GM19372 (cell line): Measurements from ENCODE around the gene TMEM107.

Source experiments
- ATAC-seq: cut with Tn5 transposase; IDR thresholded peaks from one replicate; pipeline ENCODE4 v1.9.1; 2021; ENCODE audit warnings: mild to moderate bottlenecking, low read depth, moderate library complexity; ENCODE audit not compliant: unreplicated experiment

Gene TMEM107

GRCh38 chr17:8151641-8152111 lies 24.5 kb downstream of the TMEM107 start:
- no peak for ATAC-seq

GRCh38 chr17:8151120-8151640 lies 25.0 kb downstream of the TMEM107 start:
- peak; percentile 57 for ATAC-seq

- ATAC-seq: no peak
Measured at GRCh38 chr17:8150194-8151119, 25.7 kb downstream of the TMEM107 start.

DNA sequence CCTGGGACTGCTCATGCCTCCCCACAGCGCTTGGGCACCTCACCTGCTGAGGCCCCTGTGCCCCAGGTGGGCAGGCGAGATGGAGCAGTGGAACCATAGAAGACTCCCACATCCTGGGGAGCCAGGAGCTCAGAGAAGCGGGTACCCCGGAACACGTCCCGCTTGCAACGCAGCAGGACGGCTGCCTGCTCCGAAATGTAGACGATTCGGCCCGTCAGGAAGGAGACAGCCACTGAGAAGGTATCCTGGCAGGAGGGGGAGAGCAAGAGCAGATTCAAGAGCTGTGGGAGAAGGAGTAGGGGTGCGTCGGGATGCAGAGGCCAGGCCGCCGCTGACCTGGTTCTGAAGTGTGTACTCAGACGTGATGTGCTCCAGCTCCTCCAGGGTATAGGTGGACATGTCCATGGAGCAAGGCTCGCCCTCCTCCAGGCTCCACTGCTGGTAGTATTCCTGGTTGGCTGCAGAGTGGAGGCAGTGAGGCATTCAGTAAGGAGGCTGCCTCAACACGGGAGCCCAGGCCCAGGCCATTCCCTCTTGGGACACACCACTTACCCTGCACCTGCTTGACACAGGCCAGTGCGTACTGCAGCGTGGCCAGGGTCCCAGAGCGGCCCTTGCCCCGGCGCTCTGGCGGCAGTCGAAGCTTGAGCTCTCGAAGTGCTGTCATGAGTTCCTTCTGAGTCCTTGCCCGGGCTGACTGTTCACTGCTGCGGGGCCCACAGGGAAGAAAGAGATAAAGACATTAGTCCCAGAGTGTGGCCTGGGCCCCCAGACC lies 26.6 kb downstream of the TMEM107 start:
- ATAC-seq: no peak

GRCh38 chr17:8148560-8148959 lies 27.6 kb downstream of the TMEM107 start:
- ATAC-seq: no peak

- no peak for ATAC-seq
Measured at GRCh38 chr17:8147805-8148404, 28.3 kb downstream of the TMEM107 start.

- ATAC-seq: no peak
Measured at GRCh38 chr17:8147141-8147804, 28.9 kb downstream of the TMEM107 start.

- no peak for ATAC-seq
Measured at GRCh38 chr17:8146381-8147140, 29.6 kb downstream of the TMEM107 start.

- ATAC-seq: no peak
Measured at GRCh38 chr17:8145811-8146210, 30.4 kb downstream of the TMEM107 start.

- ATAC-seq: no peak
Measured at GRCh38 chr17:8144401-8145231, 31.6 kb downstream of the TMEM107 start.

DNA sequence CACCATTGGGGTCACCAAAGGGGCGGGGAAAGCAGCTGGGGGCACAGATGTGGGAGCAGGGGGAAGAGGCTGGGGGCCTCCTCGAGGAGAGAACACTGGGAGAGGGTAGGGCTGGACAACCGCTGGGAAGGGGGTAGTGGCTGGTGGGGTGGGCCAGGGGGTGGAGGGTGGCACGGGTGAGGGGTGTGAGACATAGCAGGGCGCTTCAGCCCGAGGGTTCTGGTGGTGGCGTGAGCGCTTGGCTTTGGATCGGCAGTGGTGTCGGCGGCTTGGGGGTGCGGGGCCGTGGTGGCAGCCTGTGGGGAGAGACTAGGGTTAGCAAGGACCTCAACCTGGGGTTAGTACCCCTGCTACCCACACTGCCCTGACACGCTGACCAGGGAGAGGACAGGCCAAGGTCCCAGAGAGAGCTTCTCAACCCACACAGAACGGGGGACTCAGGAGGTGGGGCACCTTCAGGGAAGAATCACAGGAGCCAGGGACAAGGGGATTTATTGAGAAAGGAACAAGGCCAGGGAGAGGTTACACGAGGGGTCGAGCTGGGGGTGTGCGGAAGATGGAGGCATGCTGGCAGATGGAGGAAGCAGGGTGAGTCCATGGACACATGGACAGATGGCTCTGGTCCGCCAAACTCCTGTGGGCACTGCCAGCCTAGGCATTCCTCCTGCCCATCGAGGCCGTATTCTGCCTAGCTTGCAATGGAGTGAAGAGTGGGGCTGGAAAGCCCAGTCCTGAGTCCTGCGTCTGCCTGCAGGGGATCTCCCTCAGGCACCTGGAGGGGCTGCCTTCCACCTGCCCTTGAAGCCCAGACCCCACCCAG lies 32.4 kb downstream of the TMEM107 start:
- no peak for ATAC-seq

DNA sequence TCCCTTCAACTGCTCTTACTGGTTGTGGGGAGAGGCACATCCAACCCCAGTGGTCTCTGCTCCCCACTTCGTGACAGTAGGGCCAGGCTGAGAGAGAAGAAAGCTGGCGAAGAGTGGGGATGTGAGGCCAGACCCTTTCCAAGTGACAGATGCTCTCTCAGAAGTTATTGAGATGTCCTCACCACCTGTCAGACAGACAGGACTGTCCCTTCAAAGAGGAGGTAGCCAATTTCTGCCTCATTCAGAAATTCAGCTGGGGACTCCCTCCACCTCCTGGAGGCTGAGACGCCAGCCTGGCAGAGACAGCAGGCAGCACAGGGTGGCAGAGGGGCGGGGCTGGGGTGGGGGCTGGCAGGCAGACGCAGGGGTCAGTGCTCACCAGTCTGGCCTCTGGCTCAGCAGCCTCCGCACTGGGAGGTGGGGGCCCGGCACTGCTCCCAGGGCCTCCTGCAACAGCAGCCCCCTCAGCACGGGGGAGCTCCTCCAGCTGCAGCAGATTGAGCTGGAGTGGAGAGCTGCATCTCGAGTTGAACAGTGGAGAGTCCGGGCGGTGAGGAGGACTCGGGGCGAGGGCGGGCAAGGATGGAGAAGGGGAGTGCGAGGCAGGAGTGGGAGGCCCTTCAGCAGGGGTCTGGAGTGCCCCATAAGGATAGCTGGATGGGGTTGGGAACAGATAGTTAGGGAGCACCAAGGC lies 33.1 kb downstream of the TMEM107 start:
- ATAC-seq: no peak

DNA sequence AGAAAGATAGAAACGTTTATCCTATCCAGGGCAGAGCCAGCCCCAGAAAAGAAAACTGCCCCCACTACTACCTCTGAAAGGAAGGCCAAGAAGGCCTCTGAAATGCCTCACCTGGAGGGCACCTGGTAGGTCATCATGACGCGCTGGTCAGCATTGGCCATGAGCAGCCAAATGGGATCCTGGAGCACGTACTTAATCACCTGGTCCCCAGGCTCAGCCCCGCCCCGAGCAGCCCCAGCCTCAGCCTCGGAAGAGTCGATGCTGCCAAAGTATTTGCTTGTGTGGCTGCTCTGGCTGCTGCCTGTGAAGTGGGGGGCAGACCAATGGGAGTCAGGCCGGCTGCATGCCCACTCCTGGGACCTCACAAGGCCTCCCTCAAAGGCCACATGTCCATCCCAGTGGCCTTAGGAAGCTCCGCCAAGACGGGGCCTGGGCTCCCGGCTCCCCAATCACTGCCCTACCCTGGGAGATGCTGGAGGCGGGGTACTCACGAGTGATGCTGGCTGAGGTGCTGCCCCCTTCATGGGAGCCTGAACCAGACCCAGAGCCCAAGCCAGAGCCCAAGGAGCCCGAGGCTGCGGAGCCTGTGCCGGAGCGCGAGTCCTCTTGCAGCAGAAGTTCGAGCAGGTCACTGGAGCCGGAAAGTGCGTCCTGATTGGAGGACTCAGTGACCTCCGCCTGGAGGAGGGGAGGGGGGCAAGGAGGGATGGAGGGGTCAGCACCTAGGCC lies 33.9 kb downstream of the TMEM107 start:
- no peak for ATAC-seq

- no peak for ATAC-seq
Measured at GRCh38 chr17:8141741-8142140, 34.4 kb downstream of the TMEM107 start.

GRCh38 chr17:8141045-8141444 lies 35.1 kb downstream of the TMEM107 start:
- no peak for ATAC-seq
